ENCODE data around the gene TPRA1. TPM values are rescaled to one million over a fixed set of nuclear protein-coding genes. Genes with fewer than 3 reads are reported as not detected.

TPRA1 gene
- total RNA-seq, 1 experiment from 2014 or later, result 47.0 TPM

DNA sequence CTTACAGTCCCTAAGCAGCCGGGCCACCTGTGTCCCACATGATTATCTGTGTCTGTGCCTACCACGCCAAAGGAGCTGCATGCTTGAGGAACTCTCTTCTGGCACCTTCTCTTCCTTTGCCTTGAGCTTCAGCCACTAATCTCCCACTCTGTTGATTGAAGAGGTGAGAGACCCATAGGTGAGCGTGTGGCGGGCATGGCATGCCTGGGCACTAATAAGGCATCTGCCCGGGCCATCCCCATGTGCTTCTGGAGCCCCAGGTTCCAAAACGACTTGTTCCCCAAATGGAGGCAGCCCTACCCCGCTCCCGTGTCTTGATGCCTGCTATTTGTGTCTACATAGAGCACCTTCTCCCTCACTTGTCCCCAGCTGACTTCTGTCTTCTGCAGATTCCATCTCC is 20.7 kb upstream of the TPRA1 start:
- Mint-ChIP-seq H3K36me3 (ENCODE audit: insufficient read depth, unreplicated experiment) (peaks cover 47% of the 10 kb centered on the region), H3K27ac (ENCODE audit: low read depth, unreplicated experiment) (no peak overlapping the region), H3K27me3 (ENCODE audit: insufficient read depth, unreplicated experiment) (no peaks in the 10 kb centered on the region), H3K4me3 (ENCODE audit: unreplicated experiment) (no peak overlapping the region), H3K4me1 (ENCODE audit: insufficient read depth, unreplicated experiment) (peaks cover 10% of the 10 kb centered on the region), H3K9me3 (ENCODE audit: unreplicated experiment) (no peaks in the 10 kb centered on the region)
- no TSS peak for BruUV-seq (replicated peaks)
- intact Hi-C loops (cut with micrococcal nuclease), result no loop called here
- CTCF ChIA-PET, result interaction anchor here (0.5 to 0.6 kb wide), 2 partner anchors 40 to 915 kb away, joined by 3 read pairs; no protein-coding TSS in a partner anchor
- POLR2A ChIA-PET, result interaction anchor here (0.6 kb wide), 1 partner anchor 13 kb away, joined by 3 read pairs; the partner anchor contains the start of gene MCM2
- DNase-seq (ENCODE audit: unreplicated experiment), result no peak
- TF ChIP-seq, protein P1, sequence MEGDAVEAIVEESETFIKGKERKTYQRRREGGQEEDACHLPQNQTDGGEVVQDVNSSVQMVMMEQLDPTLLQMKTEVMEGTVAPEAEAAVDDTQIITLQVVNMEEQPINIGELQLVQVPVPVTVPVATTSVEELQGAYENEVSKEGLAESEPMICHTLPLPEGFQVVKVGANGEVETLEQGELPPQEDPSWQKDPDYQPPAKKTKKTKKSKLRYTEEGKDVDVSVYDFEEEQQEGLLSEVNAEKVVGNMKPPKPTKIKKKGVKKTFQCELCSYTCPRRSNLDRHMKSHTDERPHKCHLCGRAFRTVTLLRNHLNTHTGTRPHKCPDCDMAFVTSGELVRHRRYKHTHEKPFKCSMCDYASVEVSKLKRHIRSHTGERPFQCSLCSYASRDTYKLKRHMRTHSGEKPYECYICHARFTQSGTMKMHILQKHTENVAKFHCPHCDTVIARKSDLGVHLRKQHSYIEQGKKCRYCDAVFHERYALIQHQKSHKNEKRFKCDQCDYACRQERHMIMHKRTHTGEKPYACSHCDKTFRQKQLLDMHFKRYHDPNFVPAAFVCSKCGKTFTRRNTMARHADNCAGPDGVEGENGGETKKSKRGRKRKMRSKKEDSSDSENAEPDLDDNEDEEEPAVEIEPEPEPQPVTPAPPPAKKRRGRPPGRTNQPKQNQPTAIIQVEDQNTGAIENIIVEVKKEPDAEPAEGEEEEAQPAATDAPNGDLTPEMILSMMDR (IDR thresholded peaks at IDR 0.05; ENCODE audit: unreplicated experiment), result no peak

DNA sequence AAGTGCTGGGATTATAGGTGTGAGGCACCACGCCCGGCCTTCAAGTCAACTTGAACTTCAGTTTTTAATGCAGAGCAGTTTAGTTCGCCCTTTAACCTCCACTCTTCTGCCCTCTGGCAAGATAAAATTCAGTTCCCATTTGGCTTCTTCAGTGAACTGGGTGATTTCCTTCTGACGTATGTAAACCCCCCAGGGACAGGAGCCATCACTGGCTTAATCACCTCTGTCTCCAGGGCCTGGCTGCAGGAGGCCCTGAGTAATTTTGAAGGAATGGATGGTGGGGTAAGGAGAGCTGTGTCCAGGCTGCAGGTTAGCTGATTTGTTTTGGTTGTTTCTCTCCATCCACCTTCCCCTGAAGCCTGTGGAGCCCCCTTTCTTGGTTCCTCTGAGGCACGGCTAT is 19.6 kb upstream of the TPRA1 start:
- BruUV-seq (replicated peaks), result no TSS peak
- H3K4me1 Mint-ChIP-seq (ENCODE audit: insufficient read depth, unreplicated experiment), result peaks cover 2% of the 10 kb centered on the region
- POLR2A ChIA-PET, result interaction anchor here (1.2 kb wide), 1 partner anchor 30 kb away, joined by 4 read pairs; no protein-coding TSS in a partner anchor
- no peak for DNase-seq (ENCODE audit: unreplicated experiment)
- no peak overlapping the region for H3K4me3 Mint-ChIP-seq (ENCODE audit: unreplicated experiment)
- CTCF ChIA-PET, result interaction anchor here (0.6 to 1.7 kb wide), 2 partner anchors 12 to 156 kb away, joined by 4 read pairs; partner anchors contain the start of gene MCM2
- no peaks in the 10 kb centered on the region for H3K27me3 Mint-ChIP-seq (ENCODE audit: insufficient read depth, unreplicated experiment)
- peaks cover 55% of the 10 kb centered on the region for H3K36me3 Mint-ChIP-seq (ENCODE audit: insufficient read depth, unreplicated experiment)
- TF ChIP-seq, protein P1 (IDR thresholded peaks at IDR 0.05; ENCODE audit: unreplicated experiment), result no peak
- no peak overlapping the region for H3K27ac Mint-ChIP-seq (ENCODE audit: low read depth, unreplicated experiment)
- H3K9me3 Mint-ChIP-seq (ENCODE audit: unreplicated experiment), result no peaks in the 10 kb centered on the region
- intact Hi-C loops (cut with micrococcal nuclease), result no loop called here

DNA sequence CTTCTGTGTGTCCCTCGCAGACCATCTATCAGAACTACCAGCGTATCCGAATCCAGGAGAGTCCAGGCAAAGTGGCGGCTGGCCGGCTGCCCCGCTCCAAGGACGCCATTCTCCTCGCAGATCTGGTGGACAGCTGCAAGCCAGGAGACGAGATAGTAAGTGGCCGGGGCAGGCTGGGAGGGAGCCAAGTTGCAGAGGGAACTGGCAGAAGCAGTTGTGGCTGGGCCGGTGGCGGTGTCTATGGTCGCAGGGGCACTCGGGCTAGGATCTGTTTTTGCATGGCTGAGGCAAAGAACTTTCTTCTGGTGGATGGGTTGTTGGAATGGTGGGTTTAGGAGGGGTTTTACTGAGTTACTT is 17.8 kb upstream of the TPRA1 start:
- no peak overlapping the region for H3K4me3 Mint-ChIP-seq (ENCODE audit: unreplicated experiment)
- TF ChIP-seq, protein P1 (IDR thresholded peaks at IDR 0.05; ENCODE audit: unreplicated experiment), result no peak
- intact Hi-C loops (cut with micrococcal nuclease), result no loop called here
- no TSS peak for BruUV-seq (replicated peaks)
- CTCF ChIA-PET, result no interaction called here
- POLR2A ChIA-PET, result no interaction called here
- no peaks in the 10 kb centered on the region for H3K27me3 Mint-ChIP-seq (ENCODE audit: insufficient read depth, unreplicated experiment)
- H3K4me1 Mint-ChIP-seq (ENCODE audit: insufficient read depth, unreplicated experiment), result no peaks in the 10 kb centered on the region
- no peak overlapping the region for H3K27ac Mint-ChIP-seq (ENCODE audit: low read depth, unreplicated experiment)
- peaks cover 68% of the 10 kb centered on the region for H3K36me3 Mint-ChIP-seq (ENCODE audit: insufficient read depth, unreplicated experiment)
- no peak for DNase-seq (ENCODE audit: unreplicated experiment)
- H3K9me3 Mint-ChIP-seq (ENCODE audit: unreplicated experiment), result no peaks in the 10 kb centered on the region

DNA sequence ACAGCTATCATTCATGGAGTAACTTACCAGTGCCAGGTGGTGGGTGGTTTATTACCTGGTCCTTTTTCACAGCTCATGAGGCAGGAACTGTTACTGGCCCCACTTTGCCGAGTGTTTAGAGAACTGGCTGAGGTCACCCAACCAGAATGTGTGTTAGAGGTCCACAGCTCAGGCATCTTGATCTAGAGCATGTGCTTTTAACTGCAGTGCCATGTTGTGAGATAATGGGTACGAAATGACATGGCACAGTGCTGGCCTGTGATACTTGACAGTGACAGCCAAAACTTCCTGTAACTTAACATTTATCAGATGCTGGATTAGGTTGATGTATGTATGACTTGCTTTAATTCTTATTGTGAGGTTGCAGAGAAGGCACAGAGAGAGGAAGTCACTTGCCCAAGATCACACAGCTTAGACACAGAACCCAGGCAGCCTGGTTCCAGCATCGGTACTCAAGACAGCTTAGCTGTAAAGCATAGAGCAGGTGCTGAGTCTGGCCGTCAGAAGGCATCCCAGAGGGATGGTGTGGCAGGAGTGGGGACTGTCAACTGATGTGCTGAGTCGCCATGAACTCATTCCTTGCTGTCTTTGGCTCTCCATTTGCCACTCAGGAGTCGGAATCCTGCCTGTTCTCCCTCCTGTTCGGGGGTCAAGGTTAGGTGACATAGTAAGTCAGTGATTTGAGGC is 17.3 kb upstream of the TPRA1 start:
- CTCF ChIA-PET, result interaction anchor here (2.8 kb wide), 1 partner anchor 32 kb away, joined by 8 read pairs; no protein-coding TSS in a partner anchor
- POLR2A ChIA-PET, result interaction anchor here (1.2 kb wide), 1 partner anchor 10 kb away, joined by 3 read pairs; the partner anchor contains the start of gene MCM2
- Mint-ChIP-seq H3K36me3 (ENCODE audit: insufficient read depth, unreplicated experiment) (peaks cover 71% of the 10 kb centered on the region), H3K4me3 (ENCODE audit: unreplicated experiment) (no peak overlapping the region), H3K9me3 (ENCODE audit: unreplicated experiment) (no peaks in the 10 kb centered on the region), H3K4me1 (ENCODE audit: insufficient read depth, unreplicated experiment) (no peaks in the 10 kb centered on the region), H3K27ac (ENCODE audit: low read depth, unreplicated experiment) (peak overlapping the region; percentile 42), H3K27me3 (ENCODE audit: insufficient read depth, unreplicated experiment) (no peaks in the 10 kb centered on the region)
- DNase-seq (ENCODE audit: unreplicated experiment), result no peak
- TF ChIP-seq, protein P1 (IDR thresholded peaks at IDR 0.05; ENCODE audit: unreplicated experiment), result no peak
- intact Hi-C loops (cut with micrococcal nuclease), result no loop called here
- BruUV-seq (replicated peaks), result no TSS peak

Measured in MCF 10A (cell line).